ENCODE measurements around the gene GJD3. TPM values are rescaled to one million over a fixed set of nuclear protein-coding genes. Genes with fewer than 3 reads are reported as not detected.
A peak's percentile ranks its signal among the peaks of the same experiment; 100 is the strongest.
"Not testable (repeated sequence)": the region's sequence is repeated elsewhere in the genome, so short reads cannot be mapped to it uniquely, and the experiment has no call there.

Gene GJD3
- total RNA-seq, 2 experiments from 2014 or later = not detected

GRCh38 chr17:40377832-40378231, 13.3 kb upstream of the GJD3 start:
- H3K27me3 Mint-ChIP-seq = peaks cover 17% of the 10 kb centered on the region
- H3K36me3 Mint-ChIP-seq = peaks cover 1% of the 10 kb centered on the region
- no peaks in the 10 kb centered on the region for H3K9me3 Mint-ChIP-seq (ENCODE audit: low read depth)
- CTCF ChIA-PET = interaction anchor here (0.6 to 0.8 kb wide), 2 partner anchors 20 to 192 kb away, joined by 3 read pairs; no protein-coding TSS in a partner anchor
- peaks cover 4% of the 10 kb centered on the region for H3K4me1 Mint-ChIP-seq
- DNase-seq (no peak), ATAC-seq (no peak)
- no peak overlapping the region for H3K27ac Mint-ChIP-seq
- no peak overlapping the region for H3K4me3 Mint-ChIP-seq

- H3K4me3 Mint-ChIP-seq; DNase-seq; H3K36me3 Mint-ChIP-seq; H3K4me1 Mint-ChIP-seq; H3K9me3 Mint-ChIP-seq (ENCODE audit: low read depth); ATAC-seq; H3K27ac Mint-ChIP-seq: not testable (repeated sequence)
- CTCF ChIA-PET = interaction anchor here (0.7 to 1.9 kb wide), 4 partner anchors 17 to 184 kb away, joined by 3 to 4 read pairs (median 3); partner anchors contain the start of gene TOP2A
- peaks cover 17% of the 10 kb centered on the region for H3K27me3 Mint-ChIP-seq
Measured at GRCh38 chr17:40376541-40376940, 12.0 kb upstream of the GJD3 start.

- not testable (repeated sequence) for H3K27ac Mint-ChIP-seq; H3K36me3 Mint-ChIP-seq; H3K4me3 Mint-ChIP-seq; H3K9me3 Mint-ChIP-seq (ENCODE audit: low read depth); DNase-seq; ATAC-seq
- CTCF ChIA-PET = interaction anchor here (0.9 to 1.9 kb wide), 2 partner anchors 13 to 42 kb away, joined by 3 to 4 read pairs; partner anchors contain the start of gene TOP2A
- Mint-ChIP-seq H3K27me3 (peaks cover 17% of the 10 kb centered on the region), H3K4me1 (peaks cover 10% of the 10 kb centered on the region)
Measured at GRCh38 chr17:40375786-40376185, 11.2 kb upstream of the GJD3 start.

GRCh38 chr17:40374821-40375498, 10.4 kb upstream of the GJD3 start:
- CTCF ChIA-PET = interaction anchor here (0.8 to 1.9 kb wide), 4 partner anchors 12 to 159 kb away, joined by 3 to 4 read pairs (median 4); partner anchors contain the start of gene TOP2A
- H3K9me3 Mint-ChIP-seq (ENCODE audit: low read depth) = no peaks in the 10 kb centered on the region
- H3K4me1 Mint-ChIP-seq = peaks cover 10% of the 10 kb centered on the region
- no peak for DNase-seq
- H3K36me3 Mint-ChIP-seq = no peaks in the 10 kb centered on the region
- H3K27ac Mint-ChIP-seq = no peak overlapping the region
- no peak overlapping the region for H3K4me3 Mint-ChIP-seq
- ATAC-seq = no peak
- peaks cover 14% of the 10 kb centered on the region for H3K27me3 Mint-ChIP-seq

GRCh38 chr17:40373999-40374398, 9.5 kb upstream of the GJD3 start:
- H3K9me3 Mint-ChIP-seq (ENCODE audit: low read depth) = no peaks in the 10 kb centered on the region
- DNase-seq (no peak), ATAC-seq (no peak)
- CTCF ChIA-PET = interaction anchor here (0.8 to 2.1 kb wide), 4 partner anchors 11 to 160 kb away, joined by 3 to 7 read pairs (median 4); no protein-coding TSS in a partner anchor
- peaks cover 10% of the 10 kb centered on the region for H3K4me1 Mint-ChIP-seq
- H3K4me3 Mint-ChIP-seq = no peak overlapping the region
- no peak overlapping the region for H3K27ac Mint-ChIP-seq
- peaks cover 14% of the 10 kb centered on the region for H3K27me3 Mint-ChIP-seq
- H3K36me3 Mint-ChIP-seq = no peaks in the 10 kb centered on the region

GRCh38 chr17:40373324-40373723, 8.8 kb upstream of the GJD3 start:
- H3K9me3 Mint-ChIP-seq (ENCODE audit: low read depth) = no peaks in the 10 kb centered on the region
- H3K4me1 Mint-ChIP-seq = peaks cover 10% of the 10 kb centered on the region
- H3K27ac Mint-ChIP-seq = no peak overlapping the region
- CTCF ChIA-PET = interaction anchor here (1.2 to 2.1 kb wide), 4 partner anchors 11 to 187 kb away, joined by 3 to 7 read pairs (median 4); no protein-coding TSS in a partner anchor
- ATAC-seq = no peak
- H3K4me3 Mint-ChIP-seq = no peak overlapping the region
- no peaks in the 10 kb centered on the region for H3K36me3 Mint-ChIP-seq
- peaks cover 14% of the 10 kb centered on the region for H3K27me3 Mint-ChIP-seq
- DNase-seq = no peak

- H3K9me3 Mint-ChIP-seq (ENCODE audit: low read depth); H3K36me3 Mint-ChIP-seq; H3K4me3 Mint-ChIP-seq; DNase-seq; H3K27ac Mint-ChIP-seq; ATAC-seq: not testable (repeated sequence)
- peaks cover 10% of the 10 kb centered on the region for H3K4me1 Mint-ChIP-seq
- CTCF ChIA-PET = interaction anchor here (1.2 to 2.1 kb wide), 3 partner anchors 10 to 188 kb away, joined by 3 to 7 read pairs (median 3); no protein-coding TSS in a partner anchor
- peaks cover 14% of the 10 kb centered on the region for H3K27me3 Mint-ChIP-seq
Measured at GRCh38 chr17:40372644-40373043, 8.1 kb upstream of the GJD3 start.

- H3K4me3 Mint-ChIP-seq = no peak overlapping the region
- CTCF ChIA-PET = interaction anchor here (0.9 to 1.3 kb wide), 2 partner anchors 161 to 188 kb away, joined by 3 to 4 read pairs; no protein-coding TSS in a partner anchor
- peaks cover 12% of the 10 kb centered on the region for H3K27me3 Mint-ChIP-seq
- no peak overlapping the region for H3K27ac Mint-ChIP-seq
- H3K9me3 Mint-ChIP-seq (ENCODE audit: low read depth) = no peaks in the 10 kb centered on the region
- DNase-seq (no peak), ATAC-seq (no peak)
- no peaks in the 10 kb centered on the region for H3K36me3 Mint-ChIP-seq
- peaks cover 10% of the 10 kb centered on the region for H3K4me1 Mint-ChIP-seq
Measured at GRCh38 chr17:40372031-40372430, 7.5 kb upstream of the GJD3 start.

GRCh38 chr17:40371261-40371929, 6.9 kb upstream of the GJD3 start:
- Mint-ChIP-seq H3K36me3 (no peaks in the 10 kb centered on the region), H3K27ac (no peak overlapping the region), H3K4me3 (no peak overlapping the region), H3K27me3 (peaks cover 6% of the 10 kb centered on the region), H3K9me3 (ENCODE audit: low read depth) (no peaks in the 10 kb centered on the region), H3K4me1 (peaks cover 6% of the 10 kb centered on the region)
- DNase-seq (peak; percentile 58), ATAC-seq (peak; percentile 88)
- CTCF ChIA-PET = interaction anchor here (0.7 to 1.0 kb wide), 3 partner anchors 13 to 161 kb away, joined by 3 to 4 read pairs (median 3); no protein-coding TSS in a partner anchor

- ATAC-seq = no peak
- Mint-ChIP-seq H3K36me3 (no peaks in the 10 kb centered on the region), H3K4me3 (no peak overlapping the region), H3K27ac (no peak overlapping the region), H3K9me3 (ENCODE audit: low read depth) (no peaks in the 10 kb centered on the region), H3K27me3 (peaks cover 3% of the 10 kb centered on the region), H3K4me1 (peaks cover 6% of the 10 kb centered on the region)
- CTCF ChIA-PET = interaction anchor here (1.5 kb wide), 1 partner anchor 12 kb away, joined by 3 read pairs; no protein-coding TSS in a partner anchor
- DNase-seq = no peak
Measured at GRCh38 chr17:40369923-40370322, 5.4 kb upstream of the GJD3 start.

- ATAC-seq; H3K9me3 Mint-ChIP-seq (ENCODE audit: low read depth); H3K27me3 Mint-ChIP-seq; H3K36me3 Mint-ChIP-seq; DNase-seq; H3K27ac Mint-ChIP-seq; H3K4me3 Mint-ChIP-seq: not testable (repeated sequence)
- peaks cover 13% of the 10 kb centered on the region for H3K4me1 Mint-ChIP-seq
- CTCF ChIA-PET = interaction anchor here (1.2 to 14.7 kb wide), 3 partner anchors 13 to 168 kb away, joined by 4 to 218 read pairs (median 17); no protein-coding TSS in a partner anchor
Measured at GRCh38 chr17:40367728-40368127, 3.2 kb upstream of the GJD3 start.

GRCh38 chr17:40366861-40367518, 2.5 kb upstream of the GJD3 start:
- ATAC-seq (no peak), DNase-seq (no peak)
- Mint-ChIP-seq H3K4me3 (no peak overlapping the region), H3K27ac (no peak overlapping the region), H3K27me3 (peaks cover 8% of the 10 kb centered on the region), H3K36me3 (no peaks in the 10 kb centered on the region), H3K4me1 (peaks cover 18% of the 10 kb centered on the region), H3K9me3 (ENCODE audit: low read depth) (no peaks in the 10 kb centered on the region)
- CTCF ChIA-PET = interaction anchor here (1.2 to 14.7 kb wide), 3 partner anchors 12 to 168 kb away, joined by 3 to 218 read pairs (median 17); no protein-coding TSS in a partner anchor

All from activated CD8-positive, alpha-beta memory T cell treated with anti-CD3 and anti-CD28 coated beads, Interleukin-2, amount 10 ng/mL, durations not matched to agents 7 days and 5 days (primary cell).